ENCODE data around the gene USP49.
A peak's percentile ranks its signal among the peaks of the same experiment; 100 is the strongest.

The USP49 gene

DNA sequence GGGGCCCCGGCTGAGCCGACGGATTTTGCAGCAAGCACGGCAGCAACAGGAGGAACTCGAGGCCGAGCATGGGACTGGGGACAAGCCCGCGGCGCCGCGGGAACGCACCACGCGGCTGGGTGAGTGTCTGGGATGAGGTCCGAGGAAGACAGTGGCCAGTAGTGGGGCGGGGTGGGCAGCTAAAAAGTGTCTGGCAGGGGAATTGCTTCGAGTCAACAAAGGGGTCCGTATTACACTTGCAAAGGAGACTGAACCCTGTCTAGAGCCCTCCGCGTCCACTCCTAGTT lies 26.5 kb upstream of the USP49 start:
- DNase-seq (ENCODE audit: insufficient read length) = no peak
- TF ChIP-seq POLR2AphosphoS5 (IDR thresholded peaks at IDR 0.05; ENCODE audit: low read depth, low read length) (no peak), TAF1 (IDR thresholded peaks at IDR 0.05; ENCODE audit: borderline replicate concordance, low read depth, low read length) (no peak), POLR2A (IDR thresholded peaks at IDR 0.05; ENCODE audit: low read depth, low read length) (no peak)
- FAIRE-seq = no peak

DNA sequence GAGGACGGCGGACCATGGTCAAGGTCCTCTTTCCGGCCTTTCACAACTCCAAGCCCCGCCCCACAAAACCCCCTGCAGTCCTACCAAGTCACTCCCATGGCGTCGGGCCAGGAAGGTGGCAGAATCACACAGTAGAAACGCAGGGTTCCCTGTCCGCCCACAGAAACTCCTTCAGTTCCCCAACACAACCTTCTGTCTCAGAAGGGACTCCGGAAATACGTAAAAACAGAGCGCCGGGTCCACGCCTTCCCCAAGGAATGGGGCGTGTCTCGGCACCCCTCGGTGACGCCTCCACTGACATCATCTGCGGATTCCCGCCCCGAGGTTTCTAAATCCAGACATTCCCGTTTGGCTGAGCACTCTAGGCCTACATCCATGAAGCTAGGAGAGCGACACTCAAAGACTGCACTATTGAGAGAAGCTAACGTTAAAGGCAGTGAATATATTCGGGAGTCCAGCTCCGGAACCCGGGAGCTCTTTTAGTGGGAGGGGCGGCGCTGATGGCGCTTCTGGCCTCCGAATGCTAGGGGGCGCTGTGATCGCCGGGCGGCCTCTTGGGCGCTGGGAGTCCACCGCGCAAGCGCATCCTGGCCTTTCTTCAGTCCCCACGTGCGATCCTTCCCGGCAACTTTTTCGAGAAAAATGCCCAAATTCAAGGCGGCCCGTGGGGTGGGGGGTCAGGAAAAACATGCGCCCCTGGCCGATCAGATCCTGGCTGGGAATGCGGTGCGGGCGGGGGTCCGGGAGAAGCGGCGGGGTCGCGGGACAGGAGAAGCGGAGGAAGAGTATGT lies 25.9 kb upstream of the USP49 start, which contains the start of the genes BYSL and MED20:
Gene BYSL, plus strand, starts transcription at position 579 of the 791 bp plus-strand sequence. Its CDS starts 64 bp downstream, at position 643.
Gene MED20, minus strand, starts transcription at position 219 of the 791 bp plus-strand sequence. Its CDS starts 121 bp downstream, at position 98.
- peak; percentile 51; the same call in 1 of the 2 replicates for TF ChIP-seq POLR2A (IDR thresholded peaks at IDR 0.05; ENCODE audit: low read depth, low read length)
- peak; percentile 63; the same call in 1 of the 2 replicates for TF ChIP-seq TAF1 (IDR thresholded peaks at IDR 0.05; ENCODE audit: borderline replicate concordance, low read depth, low read length)
- TF ChIP-seq POLR2AphosphoS5 (IDR thresholded peaks at IDR 0.05; ENCODE audit: low read depth, low read length) = peak; percentile 75
- FAIRE-seq = peak; percentile 78
- DNase-seq (ENCODE audit: insufficient read length) = peak; percentile 90

DNA sequence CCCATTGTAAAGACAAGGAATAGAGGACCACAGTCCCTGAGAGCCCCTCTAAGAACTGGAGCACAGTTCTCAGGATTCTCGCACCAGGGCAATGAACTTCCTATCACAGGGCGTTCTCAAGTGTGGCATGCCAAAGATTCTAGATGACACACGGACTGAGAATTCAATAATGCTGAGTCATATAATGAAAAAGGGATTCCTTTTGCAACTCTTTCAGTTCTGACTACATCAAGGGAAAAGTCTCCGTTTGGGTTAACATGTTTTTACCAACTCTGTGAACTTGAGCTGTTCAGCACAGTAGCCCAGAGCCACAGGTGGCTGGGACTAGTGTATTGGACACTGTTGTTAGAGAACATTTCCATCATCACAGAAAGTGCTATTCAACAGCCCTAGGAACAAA lies 22.4 kb upstream of the USP49 start:
- FAIRE-seq (no peak), DNase-seq (ENCODE audit: insufficient read length) (no peak)
- TF ChIP-seq POLR2A (IDR thresholded peaks at IDR 0.05; ENCODE audit: low read depth, low read length) = no peak
- no peak for TF ChIP-seq TAF1 (IDR thresholded peaks at IDR 0.05; ENCODE audit: borderline replicate concordance, low read depth, low read length)
- TF ChIP-seq POLR2AphosphoS5 (IDR thresholded peaks at IDR 0.05; ENCODE audit: low read depth, low read length) = no peak

DNA sequence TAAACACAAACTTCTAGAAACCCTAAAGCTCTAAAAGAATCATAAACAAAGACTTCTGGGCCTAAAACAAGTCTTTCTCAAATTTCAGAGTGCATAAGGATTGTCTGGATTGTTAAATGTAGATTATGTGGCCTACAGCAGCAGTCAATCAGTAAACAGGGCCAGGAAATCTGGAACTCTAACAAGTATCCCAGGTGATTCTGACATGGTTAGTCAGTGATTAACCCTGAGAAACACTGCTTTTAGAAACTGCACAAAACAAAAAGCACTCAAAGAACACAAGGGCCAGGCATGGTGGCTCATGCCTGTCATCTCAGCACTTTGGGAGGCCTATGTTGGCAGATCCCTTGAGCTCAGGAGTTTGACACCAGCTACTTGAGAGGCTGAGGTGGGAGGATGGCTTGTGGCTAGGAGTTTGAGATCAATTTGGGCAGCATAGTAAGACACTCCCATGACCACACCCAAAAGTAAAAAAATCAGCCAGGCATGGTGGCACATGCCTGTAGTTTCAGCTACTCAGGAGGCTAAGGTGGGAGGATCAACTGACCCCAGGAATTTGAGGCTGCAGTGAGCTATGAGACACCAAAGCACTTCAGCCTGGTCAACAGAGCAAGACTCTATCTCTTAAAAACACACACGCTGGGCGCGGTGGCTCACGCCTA lies 19.8 kb upstream of the USP49 start:
- no peak for TF ChIP-seq TAF1 (IDR thresholded peaks at IDR 0.05; ENCODE audit: borderline replicate concordance, low read depth, low read length)
- TF ChIP-seq POLR2A (IDR thresholded peaks at IDR 0.05; ENCODE audit: low read depth, low read length) = no peak
- no peak for TF ChIP-seq POLR2AphosphoS5 (IDR thresholded peaks at IDR 0.05; ENCODE audit: low read depth, low read length)
- DNase-seq (ENCODE audit: insufficient read length) (no peak), FAIRE-seq (no peak)

DNA sequence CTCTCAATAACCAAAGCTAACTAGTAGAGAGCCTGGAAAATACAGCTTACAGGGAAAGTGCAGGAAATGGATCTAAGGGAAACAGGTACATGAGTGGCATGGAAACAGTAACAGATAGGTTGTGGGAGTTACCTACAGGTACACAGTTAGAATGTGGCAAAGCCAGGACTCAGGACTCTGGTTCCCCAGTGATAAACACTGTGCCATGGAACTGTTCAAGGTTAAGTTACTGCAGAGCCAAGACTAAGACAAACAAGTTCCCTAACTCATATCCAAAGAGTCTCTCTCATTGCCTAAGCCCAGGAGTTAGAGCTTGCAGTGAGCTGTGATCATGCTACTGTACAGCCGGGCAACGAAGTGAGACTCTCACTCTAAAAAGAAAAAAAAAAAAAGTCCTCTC lies 19.2 kb upstream of the USP49 start:
- TF ChIP-seq TAF1 (IDR thresholded peaks at IDR 0.05; ENCODE audit: borderline replicate concordance, low read depth, low read length) = no peak
- no peak for TF ChIP-seq POLR2A (IDR thresholded peaks at IDR 0.05; ENCODE audit: low read depth, low read length)
- no peak for TF ChIP-seq POLR2AphosphoS5 (IDR thresholded peaks at IDR 0.05; ENCODE audit: low read depth, low read length)
- DNase-seq (ENCODE audit: insufficient read length) = no peak
- FAIRE-seq = no peak

DNA sequence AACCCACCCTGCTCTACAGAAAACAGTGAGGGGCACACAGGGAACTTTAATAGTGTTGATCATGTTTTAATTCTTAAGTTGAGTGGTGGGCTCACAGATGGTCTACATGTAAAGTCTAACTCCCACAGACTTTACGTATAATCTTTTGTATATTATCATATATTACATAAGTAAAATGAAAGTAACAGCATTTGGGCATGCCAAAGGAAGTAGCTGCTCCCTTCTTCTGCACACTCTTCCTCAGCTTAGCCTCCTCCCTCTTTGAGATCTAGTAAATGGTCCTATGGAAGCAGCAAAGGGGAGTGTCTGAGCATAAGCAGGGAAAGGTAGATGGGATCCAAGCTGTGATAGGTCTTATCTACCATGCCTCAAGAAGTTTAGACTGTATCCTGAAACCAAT lies 14.6 kb upstream of the USP49 start:
- FAIRE-seq (no peak), DNase-seq (ENCODE audit: insufficient read length) (no peak)
- no peak for TF ChIP-seq TAF1 (IDR thresholded peaks at IDR 0.05; ENCODE audit: borderline replicate concordance, low read depth, low read length)
- TF ChIP-seq POLR2AphosphoS5 (IDR thresholded peaks at IDR 0.05; ENCODE audit: low read depth, low read length) = no peak
- no peak for TF ChIP-seq POLR2A (IDR thresholded peaks at IDR 0.05; ENCODE audit: low read depth, low read length)

DNA sequence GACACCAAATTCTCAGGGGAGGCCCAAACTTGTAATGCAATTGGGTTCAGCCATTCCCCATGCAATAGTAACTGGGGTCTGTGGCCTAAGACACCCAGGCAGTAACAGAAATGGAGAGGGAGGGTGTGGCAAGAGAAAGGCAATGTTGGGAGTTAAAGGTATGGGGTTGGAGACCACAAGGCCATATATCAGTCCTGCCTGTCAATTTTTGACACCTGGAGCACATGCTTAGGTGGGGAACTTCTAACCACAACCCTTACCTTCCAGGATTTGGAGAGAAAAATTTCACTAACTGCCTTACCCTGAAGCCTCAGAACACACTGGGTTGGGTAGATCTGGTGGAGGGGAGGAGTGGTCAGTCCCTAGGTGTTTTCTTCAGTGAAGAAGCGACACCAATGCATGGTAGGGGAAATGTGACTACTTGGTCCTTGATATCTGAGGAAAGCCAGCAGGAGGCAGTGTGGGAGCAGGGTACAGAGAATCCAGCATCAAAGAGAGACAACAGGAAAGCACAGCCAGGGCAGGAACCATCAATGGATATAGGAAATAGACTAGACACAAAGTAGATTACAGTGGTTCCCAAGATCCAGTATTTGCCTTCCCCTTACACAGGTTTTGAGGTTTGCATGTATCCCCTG lies 6.8 kb upstream of the USP49 start:
- TF ChIP-seq POLR2AphosphoS5 (IDR thresholded peaks at IDR 0.05; ENCODE audit: low read depth, low read length) (no peak), POLR2A (IDR thresholded peaks at IDR 0.05; ENCODE audit: low read depth, low read length) (no peak), TAF1 (IDR thresholded peaks at IDR 0.05; ENCODE audit: borderline replicate concordance, low read depth, low read length) (no peak)
- FAIRE-seq = no peak
- DNase-seq (ENCODE audit: insufficient read length) = no peak

DNA sequence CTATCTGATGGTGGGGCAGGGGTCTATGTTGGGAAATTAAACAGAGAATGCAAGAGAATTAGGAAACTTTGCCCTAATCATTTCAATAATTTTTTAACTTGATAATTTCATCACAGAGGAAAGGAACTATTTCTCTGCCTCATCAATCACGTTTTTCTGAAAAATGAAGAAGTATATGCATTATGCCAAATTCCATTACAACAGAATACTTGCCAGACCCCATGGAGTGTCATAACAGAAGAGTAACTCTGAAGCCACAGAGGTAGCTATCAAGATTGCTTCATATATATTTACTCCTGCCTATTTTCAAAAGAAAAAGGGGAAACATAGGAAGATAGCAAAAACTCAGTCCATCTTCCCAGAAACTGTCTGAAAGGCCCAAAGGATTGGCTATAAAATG lies 5.7 kb upstream of the USP49 start:
- no peak for FAIRE-seq
- no peak for TF ChIP-seq TAF1 (IDR thresholded peaks at IDR 0.05; ENCODE audit: borderline replicate concordance, low read depth, low read length)
- TF ChIP-seq POLR2AphosphoS5 (IDR thresholded peaks at IDR 0.05; ENCODE audit: low read depth, low read length) = no peak
- TF ChIP-seq POLR2A (IDR thresholded peaks at IDR 0.05; ENCODE audit: low read depth, low read length) = no peak
- no peak for DNase-seq (ENCODE audit: insufficient read length)

DNA sequence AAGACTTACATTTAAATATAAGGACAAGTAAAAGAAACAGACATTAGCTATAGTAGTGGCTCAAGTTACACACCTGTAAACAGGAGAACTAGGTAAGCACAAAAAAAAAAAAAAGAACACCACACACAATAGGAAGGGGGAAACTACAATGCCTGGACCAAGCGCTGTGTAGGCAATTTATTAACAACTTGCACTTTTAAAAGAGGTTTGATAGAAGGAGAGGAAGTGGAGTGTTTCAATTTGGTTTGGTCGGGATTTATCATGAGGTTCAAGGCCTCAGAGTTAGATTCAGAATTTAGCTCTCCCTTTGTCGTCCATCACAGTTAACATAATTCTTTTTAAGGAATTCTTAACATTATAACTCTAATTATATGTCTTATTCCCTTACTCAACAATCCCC lies 1.1 kb upstream of the USP49 start:
- no peak for FAIRE-seq
- DNase-seq (ENCODE audit: insufficient read length) = no peak
- TF ChIP-seq POLR2AphosphoS5 (IDR thresholded peaks at IDR 0.05; ENCODE audit: low read depth, low read length) (no peak), POLR2A (IDR thresholded peaks at IDR 0.05; ENCODE audit: low read depth, low read length) (no peak)

DNA sequence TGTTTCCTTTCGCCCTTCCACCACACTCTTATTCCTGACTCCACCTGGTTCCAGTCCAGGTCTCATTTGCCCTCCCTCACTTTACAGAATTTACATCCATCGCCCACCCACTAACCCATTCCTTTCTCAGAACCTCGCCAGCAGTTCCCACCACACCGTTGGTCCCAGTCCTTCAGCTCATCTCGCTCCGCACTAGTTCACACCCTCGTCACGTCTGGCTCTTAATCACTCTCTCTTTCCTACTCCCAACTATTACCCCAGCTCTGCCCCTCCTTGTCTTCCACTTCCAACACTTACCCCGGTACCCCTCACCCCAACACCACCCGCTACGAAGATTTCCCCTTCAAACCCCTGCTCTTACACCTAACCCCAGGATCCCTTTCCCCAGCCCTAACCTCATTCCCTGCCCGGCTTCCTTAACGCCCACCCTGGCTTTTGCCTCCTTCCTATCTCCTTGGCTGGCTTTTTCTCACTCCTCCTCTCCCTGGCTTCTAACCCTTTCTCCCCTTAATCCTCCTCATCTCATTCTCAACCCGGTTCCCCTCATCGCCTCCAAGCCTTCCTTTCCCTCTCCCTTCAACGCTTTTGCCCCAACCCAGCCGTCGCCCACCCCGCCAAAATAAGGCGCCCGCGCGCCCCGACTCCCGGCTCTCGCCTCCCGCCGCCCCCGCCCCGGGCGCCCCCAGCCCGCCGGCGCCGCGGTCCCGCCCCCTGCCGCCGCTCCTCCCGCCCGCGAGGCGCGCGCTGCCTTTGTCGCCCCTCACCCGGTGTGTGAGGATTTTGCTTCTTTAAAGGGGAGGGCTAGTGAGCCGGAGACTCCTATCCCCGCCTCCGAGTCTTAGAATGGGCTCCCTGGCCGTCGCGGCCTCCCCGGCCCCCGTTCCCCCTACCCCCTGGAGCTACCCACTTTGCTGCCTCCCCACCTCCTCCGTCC lies 542 bp downstream of the USP49 start:
- TF ChIP-seq TAF1 (IDR thresholded peaks at IDR 0.05; ENCODE audit: borderline replicate concordance, low read depth, low read length) = no peak
- TF ChIP-seq POLR2A (IDR thresholded peaks at IDR 0.05; ENCODE audit: low read depth, low read length) = no peak; the same call in 1 of the 2 replicates
- TF ChIP-seq POLR2AphosphoS5 (IDR thresholded peaks at IDR 0.05; ENCODE audit: low read depth, low read length) = no peak
- no peak for DNase-seq (ENCODE audit: insufficient read length)
- peak; percentile 17 for FAIRE-seq

Data from GM12892 (cell line).